K562 (cell line): ENCODE data around the gene KNSTRN. TPM values are rescaled to one million over a fixed set of nuclear protein-coding genes. Genes with fewer than 3 reads are reported as not detected.
A peak's percentile ranks its signal among the peaks of the same experiment; 100 is the strongest.

Experiments used
- ATAC-seq: fragments of 200-7000 bp; cut with Tn5 transposase; 3 replicates; pipeline ENCODE4 v1.9.1; 2020; ENCODE audit warnings: moderate library complexity
- BruUV-seq: library from RNA; stranded (reverse); fragments of 400-500 nt; replicated peaks from 2 replicates; lab custom pipeline; 2021; lab: Mats Ljungman, UMichigan
- CTCF ChIA-PET: fragments of 300-600 bp; formaldehyde crosslinking; extraction: SDS; loops from one replicate; lab custom pipeline; 2021; ENCODE audit warnings: low intra/inter-chr PET ratio; lab: Yijun Ruan, JAX
- POLR2A ChIA-PET: fragments of 300-600, 350-650 bp; sonication (Branson Sonifier 250); formaldehyde crosslinking; extraction: SDS; loops from one replicate; lab custom pipeline; 2021; ENCODE audit warnings: antibody characterized with exemption, inconsistent platforms; lab: Yijun Ruan, JAX
- DNase-seq, 4 experiments: peaks; one replicate each; pipeline versions ENCODE4 v3.0.0 to v3.0.0-alpha.2; 2011 to 2018; ENCODE audit warnings: low spot score in 3 of 4, mixed read lengths in 3 of 4; ENCODE audit errors: extremely low read depth in 1 of 4
- FAIRE-seq: peaks from 2 replicates; lab custom pipeline; 2011; peaks lifted over from hg19 to GRCh38; lab: Jason Lieb, UNC
- H2AFZ ChIP-seq: 2 replicates; pipeline ENCODE4 v1.6.0; 2011; ENCODE audit warnings: low read depth, low read length, control low read depth, inconsistent platforms
- H3K27ac ChIP-seq: fragments of 200-600 bp; 3 replicates; pipeline ENCODE4 v1.8.0; 2011; ENCODE audit warnings: low read depth, mild to moderate bottlenecking, control low read depth, inconsistent platforms, low read length, moderate library complexity, mixed read lengths; ENCODE audit errors: extremely low read depth
- H3K27me3 ChIP-seq, 2 experiments: fragments of 300-600 bp in 1 of 2; 2 replicates in 1 of 2; 3 replicates in 1 of 2; pipeline versions ENCODE4 v1.6.0 to v1.8.0; 2011; ENCODE audit warnings: inconsistent platforms in 2 of 2, low read length in 2 of 2, mild to moderate bottlenecking in 1 of 2, mixed read lengths in 1 of 2, moderate library complexity in 1 of 2; ENCODE audit not compliant: control insufficient read depth in 2 of 2, insufficient read depth in 2 of 2
- H3K36me3 ChIP-seq: fragments of 300-600 bp; 3 replicates; pipeline ENCODE4 v1.8.0; 2011; ENCODE audit warnings: mild to moderate bottlenecking, low read length, inconsistent platforms; ENCODE audit not compliant: control insufficient read depth, insufficient read depth
- H3K4me1 ChIP-seq, 2 experiments: fragments of 200-600 bp in 1 of 2; replicated peaks in 1 of 2; 2 replicates in 1 of 2; 3 replicates in 1 of 2; pipeline versions ENCODE4 v1.5.1 to v1.8.0; 2011; ENCODE audit warnings: inconsistent platforms in 2 of 2, low read length in 2 of 2, mild to moderate bottlenecking in 1 of 2, mixed read lengths in 1 of 2, moderate library complexity in 1 of 2; ENCODE audit not compliant: control insufficient read depth in 2 of 2, insufficient read depth in 2 of 2
- H3K4me2 ChIP-seq: 2 replicates; pipeline ENCODE4 v1.6.1; 2011; ENCODE audit warnings: low read length, control low read depth, inconsistent platforms, mixed read lengths; ENCODE audit not compliant: insufficient read depth
- H3K4me3 ChIP-seq: fragments of 200-600 bp; sonication (generic), shearing (Covaris generic); 2 replicates; pipeline ENCODE4 v1.5.1; 2016; ENCODE audit warnings: control low read depth, inconsistent platforms
- H3K79me2 ChIP-seq: fragments of 200-600 bp; 3 replicates; pipeline ENCODE4 v1.8.0; 2011; ENCODE audit warnings: low read length, inconsistent platforms; ENCODE audit not compliant: control insufficient read depth, insufficient read depth
- H3K9ac ChIP-seq, 2 experiments: 2 replicates each; pipeline versions ENCODE4 v1.6.0 to v1.6.1; 2011; ENCODE audit warnings: low read depth in 2 of 2, low read length in 2 of 2, control low read depth in 1 of 2, inconsistent platforms in 1 of 2, mild to moderate bottlenecking in 1 of 2, mixed read lengths in 1 of 2; ENCODE audit not compliant: insufficient read depth in 1 of 2
- H3K9me1 ChIP-seq: one replicate; pipeline ENCODE4 v1.6.0; 2011; ENCODE audit warnings: inconsistent platforms, mild to moderate bottlenecking, low read length, moderate library complexity; ENCODE audit not compliant: control insufficient read depth, insufficient read depth
- H3K9me3 ChIP-seq: replicated peaks from 2 replicates; pipeline ENCODE4 v1.5.1; 2011; ENCODE audit warnings: low read depth, low read length, inconsistent platforms; ENCODE audit not compliant: control insufficient read depth, insufficient read depth
- H4K20me1 ChIP-seq: replicated peaks from 2 replicates; pipeline ENCODE4 v1.6.1; 2011; ENCODE audit warnings: low read length, inconsistent platforms, mixed read lengths; ENCODE audit not compliant: control insufficient read depth, insufficient read depth
- PHB ChIP-seq: fragments of 250-450 bp; sonication (Bioruptor Pico); IDR thresholded peaks from 2 replicates; pipeline ENCODE4 v1.5.0; 2021
- TOE1 ChIP-seq, 2 experiments: fragments of 450-650 bp in 1 of 2; sonication (generic) in 1 of 2; formaldehyde crosslinking in 1 of 2; IDR thresholded peaks; 2 replicates each; pipeline versions ENCODE4 v1.7.1 to v1.8.0; 2016 to 2022; ENCODE audit warnings: borderline replicate concordance in 2 of 2, mild to moderate bottlenecking in 2 of 2, antibody characterized with exemption in 1 of 2, inconsistent platforms in 1 of 2, low read depth in 1 of 2, missing genetic modification reagents in 1 of 2, moderate library complexity in 1 of 2
- ZSCAN29 ChIP-seq: fragments of 450-650 bp; IDR thresholded peaks from 2 replicates; pipeline ENCODE4 v1.6.1; 2017
- WGBS: fragments of 100-300 bp; shearing (Covaris generic); methylation state at CpG from one replicate; pipeline ENCODE4 v1.1.6; 2016; ENCODE audit warnings: low coverage, mixed read lengths; ENCODE audit not compliant: insufficient coverage; ENCODE audit errors: missing lambda C conversion rate; 5-methylcytosine and 5-hydroxymethylcytosine counted together
- in situ Hi-C: fragments of 300-500 bp; cut with MboI; formaldehyde crosslinking; loops from 4 replicates; pipeline ENCODE4 v1.15.0; 2018; ENCODE audit warnings: inconsistent platforms, mixed read lengths
- intact Hi-C: fragments of 100-400 bp; cut with micrococcal nuclease; formaldehyde crosslinking; loops from 2 replicates; pipeline ENCODE4 v1.14.2; 2022
- polyA plus RNA-seq, 8 experiments: library from polyadenylated mRNA; depleted of rRNA in 4 of 8; stranded (reverse) in 5 of 8; unstranded in 3 of 8; fragments of >200 nt; fragmentation: Nextera tagmentation in 2 of 8; fragmentation: Illumina TruSeq in 1 of 8; extraction: Ambion mirVana in 2 of 8; extraction: Trizol in 1 of 8; gene quantifications; 2 replicates each; pipeline versions ENCODE4 v1.2.1 to v1.2.3, GENCODE V29; 2011 to 2014; ENCODE audit warnings: inconsistent platforms in 1 of 8, missing spikeins in 1 of 8
- total RNA-seq, 7 experiments: library from RNA; depleted of rRNA in 6 of 7; stranded (reverse); fragments of >200 nt in 6 of 7; fragmentation: Illumina TruSeq in 2 of 7; extraction: Trizol in 2 of 7; gene quantifications; 2 replicates each; pipeline versions ENCODE4 v1.2.1 to v1.2.3, GENCODE V29; 2011 to 2021; ENCODE audit warnings: low replicate concordance in 1 of 7

KNSTRN gene
- total and polyA plus RNA-seq, 9 of the 15 experiments (the other 6 are each of a cell fraction or from before 2014, with no cell fraction given), result 48.7 to 88.2 (median 66.3) TPM

- Histone ChIP-seq H3K9ac (peak overlapping the region in 1 of 2 experiments; percentile 8; a peak in 1 of 4 replicates), H3K9me1 (no peaks in the 10 kb centered on the region), H4K20me1 (peaks cover 6% of the 10 kb centered on the region; the same call in 1 of the 2 replicates), H3K27me3 (no peaks in the 10 kb centered on the region), H3K4me2 (no peak overlapping the region), H3K36me3 (no peaks in the 10 kb centered on the region), H2AFZ (peak overlapping the region; percentile 57), H3K27ac (no peak overlapping the region), H3K9me3 (no peaks in the 10 kb centered on the region), H3K79me2 (no peaks in the 10 kb centered on the region), H3K4me1 (peaks cover 7 to 33% of the 10 kb centered on the region in 2 experiments), H3K4me3 (no peak overlapping the region)
- ChIA-PET CTCF (interaction anchor here (0.8 to 0.9 kb wide), 2 partner anchors 63 to 80 kb away, joined by 3 read pairs; no protein-coding TSS in a partner anchor), POLR2A (interaction anchor here (0.9 to 4.8 kb wide), 3 partner anchors 10 to 80 kb away, joined by 3 to 30 read pairs (median 4); no protein-coding TSS in a partner anchor)
- TF ChIP-seq TOE1 (IDR thresholded peaks at IDR 0.05; ENCODE audit: borderline replicate concordance) (no peak), TOE1 (CRISPR knock-in tag; IDR thresholded peaks at IDR 0.05; ENCODE audit: borderline replicate concordance, low read depth) (no peak), PHB (CRISPR knock-in tag) (no peak), ZSCAN29 (no peak)
- DNase-seq (no peak), FAIRE-seq (no peak), ATAC-seq (no peak)
- WGBS, result 38% methylated on average over 6 of the region's 7 CpGs
- no TSS peak for BruUV-seq
- intact Hi-C loops (no loop called here), in situ Hi-C loops (loop anchor here (10.0 kb wide), 1 partner anchor 542 kb away; no protein-coding TSS in a partner anchor)
Observed at GRCh38 chr15:40342416-40343320, 39.9 kb upstream of the KNSTRN start.
